Large intestine (tissue), 12 donors: ENCODE results near the gene MANEAL. TPM values are rescaled to one million over a fixed set of nuclear protein-coding genes. Genes with fewer than 3 reads are reported as not detected.

ENCODE experiments used
- DNase-seq, 2 donors: peaks; one replicate each; pipeline versions ENCODE4 v3.0.0 to v3.0.0-alpha.2; 2013
- H3K27ac ChIP-seq: one replicate; pipeline ENCODE4 v1.5.1; 2013; ENCODE audit warnings: low read length
- H3K27me3 ChIP-seq: 2 replicates; pipeline ENCODE4 v1.6.1; 2013; ENCODE audit warnings: low read length; ENCODE audit not compliant: control insufficient read depth, insufficient read depth
- H3K36me3 ChIP-seq: 2 replicates; pipeline ENCODE4 v1.6.1; 2013; ENCODE audit warnings: low read length; ENCODE audit not compliant: control insufficient read depth, insufficient read depth
- H3K4me1 ChIP-seq: one replicate; pipeline ENCODE4 v1.6.1; 2013; ENCODE audit warnings: low read length; ENCODE audit not compliant: control insufficient read depth, insufficient read depth
- H3K4me3 ChIP-seq: one replicate; pipeline ENCODE4 v1.5.1; 2013; ENCODE audit warnings: low read length
- H3K9me3 ChIP-seq: one replicate; pipeline ENCODE4 v1.6.1; 2013; ENCODE audit warnings: mild to moderate bottlenecking, low read depth, low read length, moderate library complexity; ENCODE audit not compliant: control insufficient read depth
- WGBS: methylation state at CpG from one replicate; pipeline ENCODE4 v1.1.5; 2013; ENCODE audit warnings: low lambda C conversion rate; ENCODE audit not compliant: insufficient coverage; 5-methylcytosine and 5-hydroxymethylcytosine counted together
- long read RNA-seq, 11 donors: transcript quantifications; one replicate each; lab custom pipeline, GENCODE V29; 2026
- polyA plus RNA-seq: library from polyadenylated mRNA; unstranded; fragments of 120-200 nt; gene quantifications from one replicate; pipeline ENCODE4 v1.2.1, GENCODE V29; 2013

MANEAL gene
- polyA plus RNA-seq, result 5.6 TPM
- long read RNA-seq, donor 1, partial matches to known transcripts, result 0 of 1 reads
- long read RNA-seq, donor 1, other reads (novel, unspliced or antisense), result 0 of 1 reads
- long read RNA-seq, donor 2, partial matches to known transcripts, result 0 of 3 reads
- long read RNA-seq, donor 2, other reads (novel, unspliced or antisense), result 0 of 3 reads
- long read RNA-seq, donor 3, result 0 reads
- long read RNA-seq, donor 4, result 0 reads
- long read RNA-seq, donor 5, partial matches to known transcripts, result 0 of 2 reads
- long read RNA-seq, donor 5, other reads (novel, unspliced or antisense), result 0 of 2 reads
- long read RNA-seq, donor 6, partial matches to known transcripts, result 0 of 9 reads
- long read RNA-seq, donor 6, other reads (novel, unspliced or antisense), result 7 of 9 reads
- long read RNA-seq, donor 7, result 0 reads
- long read RNA-seq, donor 8, partial matches to known transcripts, result 0 of 4 reads
- long read RNA-seq, donor 8, other reads (novel, unspliced or antisense), result 0 of 4 reads
- long read RNA-seq, donor 9, partial matches to known transcripts, result 0 of 3 reads
- long read RNA-seq, donor 9, other reads (novel, unspliced or antisense), result 0 of 3 reads
- long read RNA-seq, donor 10, partial matches to known transcripts, result 0 of 2 reads
- long read RNA-seq, donor 10, other reads (novel, unspliced or antisense), result 0 of 2 reads
- long read RNA-seq, donor 11, partial matches to known transcripts, result 0 of 2 reads
- long read RNA-seq, donor 11, other reads (novel, unspliced or antisense), result 0 of 2 reads

GRCh38 chr1:37793773-37794371, at the start of gene MANEAL:
Gene MANEAL, plus strand, starts transcription at chr1:37793847. Its CDS starts 336 bp downstream, at chr1:37794183.
- Histone ChIP-seq H3K4me1 (peaks cover 3% of the 10 kb centered on the region), H3K9me3 (no peaks in the 10 kb centered on the region), H3K27me3 (peaks cover 36% of the 10 kb centered on the region), H3K27ac (no peak within 1 kb of the TSS), H3K4me3 (peak within 1 kb of the TSS; percentile 19), H3K36me3 (no peaks in the 10 kb centered on the region)
- DNase-seq, result peak in 1 of 2 donors; percentile 62
- no CpG with 5 or more reads among the region's 82 CpGs for whole genome bisulfite sequencing

- H3K27me3 ChIP-seq, result peaks cover 12% of the 10 kb centered on the region
- no peaks in the 10 kb centered on the region for H3K36me3 ChIP-seq
- no peaks in the 10 kb centered on the region for H3K4me1 ChIP-seq
- 100% methylated on average over 1 of the region's 3 CpGs for WGBS
- H3K27ac ChIP-seq, result no peak overlapping the region
- H3K9me3 ChIP-seq, result no peaks in the 10 kb centered on the region
- DNase-seq, result no peak
- no peak overlapping the region for H3K4me3 ChIP-seq
Measured at GRCh38 chr1:37746806-37747205, 46.8 kb upstream of the MANEAL start.

GRCh38 chr1:37748565-37748964, 45.1 kb upstream of the MANEAL start:
- H3K4me3 ChIP-seq, result no peak overlapping the region
- H3K27ac ChIP-seq, result no peak overlapping the region
- no peaks in the 10 kb centered on the region for H3K36me3 ChIP-seq
- H3K9me3 ChIP-seq, result no peaks in the 10 kb centered on the region
- no CpG with 5 or more reads among the region's 1 CpG for WGBS
- H3K27me3 ChIP-seq, result peaks cover 20% of the 10 kb centered on the region
- DNase-seq, result no peak
- no peaks in the 10 kb centered on the region for H3K4me1 ChIP-seq

- Histone ChIP-seq H3K36me3 (no peaks in the 10 kb centered on the region), H3K27ac (no peak overlapping the region), H3K9me3 (no peaks in the 10 kb centered on the region), H3K27me3 (peaks cover 56% of the 10 kb centered on the region), H3K4me1 (no peaks in the 10 kb centered on the region), H3K4me3 (no peak overlapping the region)
- no peak for DNase-seq
- no CpG with 5 or more reads among the region's 11 CpGs for WGBS
Measured at GRCh38 chr1:37752213-37752582, 41.4 kb upstream of the MANEAL start.

GRCh38 chr1:37752583-37753471, 40.8 kb upstream of the MANEAL start:
- Histone ChIP-seq H3K4me3 (no peak overlapping the region), H3K4me1 (no peaks in the 10 kb centered on the region), H3K27ac (no peak overlapping the region), H3K9me3 (no peaks in the 10 kb centered on the region), H3K27me3 (peaks cover 62% of the 10 kb centered on the region), H3K36me3 (no peaks in the 10 kb centered on the region)
- peak in 1 of 2 donors; percentile 36 for DNase-seq
- WGBS, result 0% methylated on average over 1 of the region's 105 CpGs

GRCh38 chr1:37753473-37754321, 40.0 kb upstream of the MANEAL start:
- Histone ChIP-seq H3K9me3 (no peaks in the 10 kb centered on the region), H3K36me3 (no peaks in the 10 kb centered on the region), H3K27me3 (peaks cover 69% of the 10 kb centered on the region), H3K4me1 (no peaks in the 10 kb centered on the region), H3K27ac (no peak overlapping the region), H3K4me3 (no peak overlapping the region)
- no CpG with 5 or more reads among the region's 52 CpGs for WGBS
- no peak for DNase-seq

- WGBS, result no CpG with 5 or more reads among the region's 1 CpG
- H3K36me3 ChIP-seq, result no peaks in the 10 kb centered on the region
- no peak overlapping the region for H3K27ac ChIP-seq
- peaks cover 80% of the 10 kb centered on the region for H3K27me3 ChIP-seq
- DNase-seq, result no peak
- H3K4me1 ChIP-seq, result no peaks in the 10 kb centered on the region
- H3K9me3 ChIP-seq, result no peaks in the 10 kb centered on the region
- no peak overlapping the region for H3K4me3 ChIP-seq
Measured at GRCh38 chr1:37755290-37755689, 38.4 kb upstream of the MANEAL start.

GRCh38 chr1:37755951-37756560, 37.6 kb upstream of the MANEAL start:
- Histone ChIP-seq H3K27me3 (peaks cover 82% of the 10 kb centered on the region), H3K9me3 (no peaks in the 10 kb centered on the region), H3K27ac (no peak overlapping the region), H3K36me3 (no peaks in the 10 kb centered on the region), H3K4me1 (no peaks in the 10 kb centered on the region), H3K4me3 (no peak overlapping the region)
- DNase-seq, result no peak
- WGBS, result 100% methylated on average over 1 of the region's 4 CpGs

- no CpG with 5 or more reads among the region's 2 CpGs for WGBS
Measured at GRCh38 chr1:37759451-37759850, 34.2 kb upstream of the MANEAL start.

More at GRCh38 chr1:37759451-37759850, 34.2 kb upstream of the MANEAL start:
- no peak overlapping the region for H3K27ac ChIP-seq
- H3K36me3 ChIP-seq, result no peaks in the 10 kb centered on the region
- H3K4me1 ChIP-seq, result no peaks in the 10 kb centered on the region
- DNase-seq, result no peak
- peaks cover 90% of the 10 kb centered on the region for H3K27me3 ChIP-seq
- peaks cover 4% of the 10 kb centered on the region for H3K9me3 ChIP-seq
- no peak overlapping the region for H3K4me3 ChIP-seq
